IMR-90 (cell line): ENCODE measurements around the gene PTPRC. TPM values are rescaled to one million over a fixed set of nuclear protein-coding genes. Genes with fewer than 3 reads are reported as not detected.

ENCODE experiments used
- ATAC-seq: fragments of 200-7000 bp; cut with Tn5 transposase; 2 replicates; pipeline ENCODE4 v1.9.1; 2020; ENCODE audit warnings: low read depth, mild to moderate bottlenecking, moderate library complexity
- BruUV-seq: library from RNA; stranded (reverse); fragments of 400-500 nt; replicated peaks from 2 replicates; lab custom pipeline; 2021; lab: Mats Ljungman, UMichigan
- CTCF ChIA-PET: fragments of 300-600 bp; formaldehyde crosslinking; extraction: SDS; loops from one replicate; lab custom pipeline; 2021; ENCODE audit warnings: antibody characterized with exemption; lab: Yijun Ruan, JAX
- POLR2A ChIA-PET: fragments of 300-600 bp; sonication (Branson Sonifier 250); formaldehyde crosslinking; loops from one replicate; lab custom pipeline; 2022; ENCODE audit warnings: antibody characterized with exemption; ENCODE audit not compliant: unreplicated experiment; lab: Charles Lee
- DNase-seq: peaks from one replicate; pipeline ENCODE4 v3.0.0; 2013
- H2AFZ ChIP-seq: replicated peaks from 2 replicates; pipeline ENCODE3; 2013; ENCODE audit warnings: low read length, mild to moderate bottlenecking; ENCODE audit not compliant: poor library complexity
- H2AK5ac ChIP-seq: 2 replicates; pipeline ENCODE4 v1.6.1; 2013; ENCODE audit warnings: low read depth, low read length, inconsistent platforms
- H2AK9ac ChIP-seq: replicated peaks from 2 replicates; pipeline ENCODE3; 2013; ENCODE audit warnings: mild to moderate bottlenecking, low read depth, low read length, moderate library complexity; ENCODE audit not compliant: poor library complexity
- H2BK120ac ChIP-seq: 2 replicates; pipeline ENCODE4 v1.6.1; 2013; ENCODE audit warnings: low read depth, low read length, inconsistent platforms
- H2BK15ac ChIP-seq: 3 replicates; pipeline ENCODE4 v1.6.1; 2013; ENCODE audit warnings: low read depth, low read length, inconsistent platforms
- H2BK20ac ChIP-seq: 2 replicates; pipeline ENCODE4 v1.6.1; 2013; ENCODE audit warnings: low read depth, mild to moderate bottlenecking, inconsistent platforms, low read length, moderate library complexity
- H2BK5ac ChIP-seq: 2 replicates; pipeline ENCODE4 v1.6.1; 2013; ENCODE audit warnings: mild to moderate bottlenecking, low read depth, low read length, inconsistent platforms; ENCODE audit not compliant: poor library complexity, severe bottlenecking
- H3K14ac ChIP-seq: replicated peaks from 2 replicates; pipeline ENCODE4 v1.6.1; 2013; ENCODE audit warnings: low read depth, low read length, inconsistent platforms
- H3K18ac ChIP-seq: 2 replicates; pipeline ENCODE4 v1.6.1; 2013; ENCODE audit warnings: low read depth, low read length, control low read depth
- H3K23ac ChIP-seq: 2 replicates; pipeline ENCODE4 v1.6.1; 2013; ENCODE audit warnings: low read depth, low read length, inconsistent platforms
- H3K27ac ChIP-seq: 2 replicates; pipeline ENCODE4 v1.5.1; 2013; ENCODE audit warnings: mild to moderate bottlenecking, control low read depth, low read length; ENCODE audit not compliant: insufficient read depth
- H3K27me3 ChIP-seq: 2 replicates; pipeline ENCODE4 v1.6.1; 2013; ENCODE audit warnings: low read length; ENCODE audit not compliant: control insufficient read depth, insufficient read depth
- H3K36me3 ChIP-seq: 2 replicates; pipeline ENCODE4 v1.6.1; 2013; ENCODE audit warnings: low read length, mixed read lengths; ENCODE audit not compliant: control insufficient read depth, insufficient read depth
- H3K4ac ChIP-seq: 2 replicates; pipeline ENCODE4 v1.6.1; 2013; ENCODE audit warnings: low read depth, low read length, inconsistent platforms
- H3K4me1 ChIP-seq: 2 replicates; pipeline ENCODE4 v1.6.1; 2013; ENCODE audit warnings: low read length, mixed read lengths; ENCODE audit not compliant: control insufficient read depth, insufficient read depth
- H3K4me2 ChIP-seq: 2 replicates; pipeline ENCODE4 v1.6.1; 2013; ENCODE audit warnings: low read depth, mild to moderate bottlenecking, control low read depth, low read length, moderate library complexity
- H3K4me3 ChIP-seq: 2 replicates; pipeline ENCODE4 v1.5.1; 2013; ENCODE audit warnings: low read depth, mild to moderate bottlenecking, control low read depth, low read length, moderate library complexity; ENCODE audit not compliant: insufficient read depth
- H3K56ac ChIP-seq: 2 replicates; pipeline ENCODE4 v1.6.1; 2013; ENCODE audit warnings: low read length, inconsistent platforms; ENCODE audit not compliant: insufficient read depth; ENCODE audit errors: extremely low read depth
- H3K79me1 ChIP-seq, 2 experiments: 2 replicates each; pipeline ENCODE4 v1.6.1; 2013; ENCODE audit warnings: low read length in 2 of 2, inconsistent platforms in 1 of 2, low read depth in 1 of 2
- H3K9ac ChIP-seq: 2 replicates; pipeline ENCODE4 v1.6.1; 2013; ENCODE audit warnings: low read depth, low read length, control low read depth
- H3K9me1 ChIP-seq: 2 replicates; pipeline ENCODE4 v1.6.1; 2013; ENCODE audit warnings: low read length, inconsistent platforms; ENCODE audit not compliant: insufficient read depth
- H3K9me3 ChIP-seq: 2 replicates; pipeline ENCODE4 v1.6.1; 2013; ENCODE audit warnings: low read length; ENCODE audit not compliant: control insufficient read depth, insufficient read depth
- H4K20me1 ChIP-seq: 2 replicates; pipeline ENCODE4 v1.6.1; 2013; ENCODE audit warnings: low read length, inconsistent platforms; ENCODE audit not compliant: insufficient read depth
- H4K5ac ChIP-seq: 2 replicates; pipeline ENCODE4 v1.6.1; 2013; ENCODE audit warnings: mild to moderate bottlenecking, low read depth, low read length, control low read depth
- H4K8ac ChIP-seq, 2 experiments: 2 replicates each; pipeline ENCODE4 v1.6.1; 2013; ENCODE audit warnings: low read depth in 2 of 2, low read length in 2 of 2, control low read depth in 1 of 2, inconsistent platforms in 1 of 2
- H4K91ac ChIP-seq: 2 replicates; pipeline ENCODE4 v1.6.1; 2013; ENCODE audit warnings: low read depth, low read length, inconsistent platforms; ENCODE audit not compliant: insufficient read depth
- BHLHE40 ChIP-seq: fragments of 150-350 bp; IDR thresholded peaks from 2 replicates; pipeline ENCODE4 v1.6.1; 2016; ENCODE audit warnings: mild to moderate bottlenecking, low read depth, low read length
- CEBPB ChIP-seq: IDR thresholded peaks from 2 replicates; pipeline ENCODE4 v1.6.1; 2012; ENCODE audit warnings: low read depth, low read length, improper control_type of control experiment
- CHD1 ChIP-seq: IDR thresholded peaks from 2 replicates; pipeline ENCODE4 v1.6.1; 2012; ENCODE audit warnings: low read depth, low read length, improper control_type of control experiment
- CTCF ChIP-seq: conservative IDR thresholded peaks from 2 replicates; pipeline ENCODE4 v1.5.1; 2012; ENCODE audit warnings: mild to moderate bottlenecking, low read depth, low read length, improper control_type of control experiment
- ELK1 ChIP-seq: fragments of 150-350 bp; IDR thresholded peaks from 2 replicates; pipeline ENCODE4 v1.6.1; 2016; ENCODE audit warnings: low read depth, mild to moderate bottlenecking, low read length, moderate library complexity, borderline replicate concordance
- FOS ChIP-seq: fragments of 150-350 bp; IDR thresholded peaks from 2 replicates; pipeline ENCODE4 v1.6.1; 2016; ENCODE audit warnings: low read depth, low read length
- MAZ ChIP-seq: IDR thresholded peaks from 2 replicates; pipeline ENCODE4 v1.6.1; 2012; ENCODE audit warnings: low read depth, mild to moderate bottlenecking, low read length, improper control_type of control experiment, moderate library complexity, borderline replicate concordance
- NFE2L2 ChIP-seq: fragments of 150-350 bp; IDR thresholded peaks from 2 replicates; pipeline ENCODE4 v1.6.1; 2016; ENCODE audit warnings: low read depth, mild to moderate bottlenecking, low read length
- POLR2A ChIP-seq: IDR thresholded peaks from 2 replicates; pipeline ENCODE4 v1.6.1; 2012; ENCODE audit warnings: mild to moderate bottlenecking, low read depth, low read length
- RAD21 ChIP-seq: IDR thresholded peaks from 2 replicates; pipeline ENCODE4 v1.6.1; 2012; ENCODE audit warnings: low read length, improper control_type of control experiment
- RCOR1 ChIP-seq: IDR thresholded peaks from 2 replicates; pipeline ENCODE4 v1.6.1; 2012; ENCODE audit warnings: mild to moderate bottlenecking, low read length, improper control_type of control experiment; ENCODE audit not compliant: insufficient replicate concordance
- RFX5 ChIP-seq: IDR thresholded peaks from 2 replicates; pipeline ENCODE4 v1.8.0; 2012; ENCODE audit warnings: low read depth, mild to moderate bottlenecking, low read length, moderate library complexity
- SMC3 ChIP-seq: fragments of 150-350 bp; IDR thresholded peaks from 2 replicates; pipeline ENCODE4 v1.6.1; 2016; ENCODE audit warnings: low read depth, mild to moderate bottlenecking, antibody characterized with exemption, low read length, moderate library complexity
- USF2 ChIP-seq: fragments of 150-350 bp; IDR thresholded peaks from 2 replicates; pipeline ENCODE4 v1.6.1; 2017; ENCODE audit warnings: mild to moderate bottlenecking, antibody characterized with exemption, low read length, low read depth
- WGBS, 2 experiments: methylation state at CpG; one replicate each; pipeline versions ENCODE4 v1.1.5 to v1.1.7; 2013; ENCODE audit warnings: missing lambda C conversion rate in 2 of 2; ENCODE audit not compliant: insufficient read length in 1 of 2; ENCODE audit errors: extremely low coverage in 2 of 2; 5-methylcytosine and 5-hydroxymethylcytosine counted together
- dilution Hi-C: fragments of 300-500 bp; cut with HindIII; formaldehyde crosslinking; loops from one replicate; pipeline ENCODE4 v1.14.3; 2018; ENCODE audit warnings: low sequenced_read_pairs; ENCODE audit not compliant: unreplicated experiment
- in situ Hi-C: fragments of 300-500 bp; cut with MboI; formaldehyde crosslinking; loops from 3 replicates; pipeline ENCODE4 v1.14.3; 2019; ENCODE audit warnings: low sequenced_read_pairs, inconsistent platforms, mixed read lengths
- intact Hi-C: fragments of 100-400 bp; cut with micrococcal nuclease; formaldehyde crosslinking; loops from 2 replicates; pipeline ENCODE4 v1.10.0; 2022
- polyA plus RNA-seq, 3 experiments: library from polyadenylated mRNA; depleted of rRNA; stranded (reverse); fragments of >200 nt; gene quantifications; 2 replicates each; pipeline ENCODE4 v1.2.3, GENCODE V29; 2012; ENCODE audit warnings: low replicate concordance in 1 of 3
- total RNA-seq: library from RNA; depleted of rRNA; stranded (reverse); fragments of >200 nt; gene quantifications from 2 replicates; pipeline ENCODE4 v1.2.3, GENCODE V29; 2012

The PTPRC gene
- total and polyA plus RNA-seq, 2 of the 4 experiments (the other 2 are of a cell fraction): not detected

- Histone ChIP-seq H2BK120ac (no peak overlapping the region), H3K4me2 (no peak overlapping the region), H3K4ac (no peak overlapping the region), H3K27ac (no peak overlapping the region), H2AK9ac (no peak overlapping the region), H2BK15ac (no peak overlapping the region), H3K18ac (no peak overlapping the region), H4K5ac (no peak overlapping the region), H2BK20ac (no peak overlapping the region), H3K79me1 (no peaks in the 10 kb centered on the region), H3K9me1 (no peaks in the 10 kb centered on the region; the same call in 1 of the 2 replicates), H3K9me3 (no peaks in the 10 kb centered on the region), H2AFZ (no peak overlapping the region), H4K8ac (no peak overlapping the region), H3K9ac (no peak overlapping the region), H3K23ac (no peak overlapping the region), H2AK5ac (no peak overlapping the region), H3K56ac (no peak overlapping the region), H3K27me3 (no peaks in the 10 kb centered on the region), H4K20me1 (no peaks in the 10 kb centered on the region), H4K91ac (no peak overlapping the region), H3K4me3 (no peak overlapping the region), H3K14ac (no peak overlapping the region), H3K4me1 (no peaks in the 10 kb centered on the region), H3K36me3 (no peaks in the 10 kb centered on the region), H2BK5ac (no peak overlapping the region)
- ATAC-seq (no peak), DNase-seq (no peak)
- TF ChIP-seq RFX5 (no peak), CTCF (no peak), BHLHE40 (no peak), NFE2L2 (no peak), MAZ (no peak), SMC3 (no peak), RAD21 (no peak), CHD1 (no peak), POLR2A (no peak), ELK1 (no peak), CEBPB (no peak), USF2 (no peak), RCOR1 (no peak), FOS (no peak)
- dilution Hi-C loops: no loop called here
- POLR2A ChIA-PET: no interaction called here
- CTCF ChIA-PET: no interaction called here
- in situ Hi-C loops: loop anchor here (10.0 to 25.0 kb wide), 3 partner anchors 193 to 1141 kb away; partner anchors contain the start of genes C1orf53 and LHX9
- intact Hi-C loops: no loop called here
- no TSS peak for BruUV-seq
- no CpG with 5 or more reads among the region's 2 CpGs for WGBS, 2 experiments
These were observed 39.0 kb downstream of the PTPRC start for GRCh38 chr1:198677871-198678270.
